GM19468 (cell line): ENCODE data around the gene INTS15.
"Not testable (repeated sequence)": the region's sequence is repeated elsewhere in the genome, so short reads cannot be mapped to it uniquely, and the experiment has no call there.

Experiments used
- ATAC-seq: cut with Tn5 transposase; IDR thresholded peaks from one replicate; pipeline ENCODE4 v1.9.1; 2021; ENCODE audit warnings: mild to moderate bottlenecking, moderate library complexity, moderate number of reproducible peaks; ENCODE audit not compliant: unreplicated experiment; ENCODE audit errors: extremely low read depth

The INTS15 gene

GRCh38 chr7:6614953-6615722 lies 25.3 kb downstream of the INTS15 start, which contains the start of gene ZNF853:
ZNF853 (plus strand) TSS chr7:6615610; CDS start chr7:6616175, 565 bp downstream.
- no peak for ATAC-seq

DNA sequence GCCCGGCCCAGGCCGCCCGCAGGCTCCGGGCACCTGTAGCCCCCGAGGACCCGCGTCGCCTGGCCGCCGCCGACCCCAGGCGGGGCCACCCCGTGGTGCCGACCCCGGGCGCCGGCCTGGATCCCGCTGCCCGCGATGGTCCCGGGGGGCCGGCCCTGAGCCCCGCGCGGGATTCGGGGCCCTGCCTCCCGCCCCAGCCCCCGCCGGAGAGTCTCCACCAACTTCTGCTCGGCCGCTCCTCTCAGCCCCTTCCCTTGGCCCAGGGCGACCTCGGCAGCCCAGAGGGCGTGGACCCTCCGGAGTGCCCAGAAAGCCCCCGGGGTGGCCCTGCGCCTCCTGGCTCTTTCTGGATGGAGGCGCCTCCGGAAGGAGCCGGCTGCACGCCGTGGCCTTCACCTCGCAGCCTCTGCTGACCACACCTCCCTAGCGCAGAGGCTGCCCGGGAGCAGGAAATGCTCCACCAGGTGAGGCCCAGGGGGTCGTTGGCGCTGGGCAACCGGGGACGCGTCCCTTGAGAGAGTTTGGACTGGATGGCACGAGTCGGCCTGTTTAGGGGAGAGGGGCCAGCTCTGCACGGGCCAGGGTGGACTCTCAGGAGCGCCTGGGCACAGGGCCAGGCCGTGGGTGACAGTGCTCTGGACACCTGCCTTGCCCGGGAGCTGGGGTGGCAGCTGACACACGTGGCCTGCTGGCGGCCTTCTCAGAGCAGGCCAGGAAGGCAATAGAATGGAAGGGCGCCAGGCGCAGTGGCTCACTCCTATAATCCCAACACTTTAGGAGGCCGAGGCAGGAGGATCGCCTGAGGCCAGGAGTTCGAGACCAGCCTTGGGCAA lies 26.1 kb downstream of the INTS15 start:
- ATAC-seq, result no peak

DNA sequence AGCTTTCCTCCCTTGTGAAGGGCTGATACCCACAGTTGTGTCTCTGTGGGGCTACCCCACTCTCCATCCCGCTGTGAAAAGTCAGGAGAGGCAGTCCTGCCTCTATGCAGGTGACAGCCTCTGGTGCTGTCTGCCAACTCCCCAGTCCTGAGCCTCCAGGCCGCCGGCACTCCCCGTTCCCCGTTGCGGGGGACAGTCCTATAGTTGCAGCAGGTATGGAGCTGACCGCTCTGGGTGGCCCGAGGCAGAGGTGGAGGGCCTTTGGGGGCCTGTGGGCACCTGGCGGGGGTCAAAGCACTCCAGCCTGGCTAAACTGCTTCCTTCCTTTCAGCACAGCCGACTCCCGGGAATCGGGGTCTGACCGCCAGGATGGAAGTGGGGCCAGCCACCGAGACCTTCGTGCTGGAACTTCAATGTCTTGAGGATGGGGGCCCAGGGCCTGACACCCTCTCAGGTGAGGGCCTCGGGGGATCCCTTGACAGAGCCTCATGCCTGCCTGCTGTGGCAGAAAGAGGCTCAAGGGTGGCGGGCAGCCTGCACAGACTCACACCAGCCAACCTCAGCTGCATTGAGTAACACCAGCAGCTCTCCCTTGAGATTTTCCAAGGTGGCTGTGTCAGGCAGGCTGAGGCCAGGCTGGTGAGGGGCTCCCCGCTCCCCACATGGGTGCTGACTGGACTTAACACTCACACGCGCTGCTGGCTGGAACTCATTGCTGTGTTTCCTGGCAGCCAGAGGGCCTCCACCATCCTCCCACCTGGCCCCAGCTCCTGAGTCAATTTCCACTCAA lies 27.2 kb downstream of the INTS15 start:
- ATAC-seq, result no peak

GRCh38 chr7:6618621-6619020 lies 28.8 kb downstream of the INTS15 start:
- ATAC-seq, result no peak

GRCh38 chr7:6619961-6620360 lies 30.1 kb downstream of the INTS15 start:
- ATAC-seq, result no peak

GRCh38 chr7:6621195-6622133 lies 31.6 kb downstream of the INTS15 start:
- ATAC-seq, result no peak

GRCh38 chr7:6622134-6622710 lies 32.4 kb downstream of the INTS15 start:
- no peak for ATAC-seq

DNA sequence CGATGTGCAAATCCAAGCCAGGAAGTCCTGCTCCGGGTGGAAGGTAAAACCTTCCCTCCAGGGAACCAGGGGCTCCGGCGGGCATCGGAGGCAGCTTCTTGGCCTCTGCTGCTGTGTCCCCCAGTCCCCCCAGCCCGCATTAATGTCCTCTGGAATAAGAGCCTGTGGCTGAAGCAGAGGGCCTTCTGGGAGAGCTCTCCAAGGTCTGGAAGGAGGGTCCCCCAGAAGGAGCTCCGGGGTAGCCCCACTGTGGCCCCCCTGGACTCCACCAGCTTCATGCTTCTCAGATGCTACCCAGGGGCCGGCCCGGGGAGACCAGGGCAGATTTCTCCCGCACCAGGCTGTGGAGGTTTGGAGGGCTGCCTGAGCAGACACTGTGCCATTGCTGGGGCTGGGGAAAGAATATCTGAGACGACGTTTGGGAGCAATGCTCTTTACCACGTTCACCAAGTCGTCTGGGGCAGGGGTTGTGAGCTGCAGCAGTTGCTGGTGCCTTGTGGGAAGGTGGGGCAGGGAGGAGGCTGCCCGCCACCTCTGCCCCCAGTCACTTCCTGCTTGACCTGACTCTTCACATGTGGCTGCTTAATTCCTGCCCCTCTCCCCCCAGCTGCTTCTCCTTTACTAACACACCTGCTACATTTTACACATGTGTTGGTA lies 33.9 kb downstream of the INTS15 start:
- no peak for ATAC-seq

- no peak for ATAC-seq
Measured at GRCh38 chr7:6624246-6624611, 34.4 kb downstream of the INTS15 start.

- no peak for ATAC-seq
Measured at GRCh38 chr7:6628045-6628444, 38.2 kb downstream of the INTS15 start.

DNA sequence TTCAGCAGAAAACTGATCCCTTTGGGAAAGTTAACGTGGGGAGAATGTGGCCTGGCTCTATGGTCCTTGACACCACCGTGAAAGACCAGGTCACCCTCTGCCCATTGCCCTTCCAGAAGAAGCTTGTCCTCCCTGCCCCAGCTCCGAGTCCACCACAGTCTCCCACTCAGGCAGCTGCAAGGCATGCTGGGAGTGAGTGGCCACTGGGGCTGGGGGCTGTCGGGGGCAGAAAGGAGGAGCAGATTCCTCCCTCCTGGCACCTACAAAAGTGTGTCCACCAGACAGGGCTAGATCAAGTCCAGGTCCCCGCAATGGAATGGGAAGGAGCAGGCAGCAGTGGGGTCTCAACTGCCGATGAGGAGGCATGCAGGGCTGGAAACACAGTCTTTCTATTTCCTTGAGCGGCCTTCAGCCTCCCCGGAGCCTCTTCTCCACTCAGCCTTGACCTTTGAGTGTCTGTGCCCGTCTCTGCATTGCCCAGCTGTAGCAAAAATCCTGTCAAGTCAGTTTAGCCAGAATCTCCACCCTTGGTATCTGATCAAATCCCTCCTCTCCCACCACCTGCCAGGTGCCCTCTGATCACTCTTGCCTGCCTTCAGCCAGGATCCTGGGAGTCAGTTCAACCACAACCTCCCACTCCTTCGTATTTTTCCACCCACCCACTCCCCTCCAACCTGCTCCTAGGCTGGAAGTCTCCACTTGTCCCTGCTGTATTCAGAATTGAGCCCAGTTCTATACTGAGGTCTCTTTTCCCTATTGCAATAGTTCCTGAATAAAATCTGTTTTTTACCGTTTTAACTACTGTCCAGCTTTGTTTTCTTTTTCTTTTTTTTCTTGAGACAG lies 40.4 kb downstream of the INTS15 start:
- ATAC-seq, result no peak

DNA sequence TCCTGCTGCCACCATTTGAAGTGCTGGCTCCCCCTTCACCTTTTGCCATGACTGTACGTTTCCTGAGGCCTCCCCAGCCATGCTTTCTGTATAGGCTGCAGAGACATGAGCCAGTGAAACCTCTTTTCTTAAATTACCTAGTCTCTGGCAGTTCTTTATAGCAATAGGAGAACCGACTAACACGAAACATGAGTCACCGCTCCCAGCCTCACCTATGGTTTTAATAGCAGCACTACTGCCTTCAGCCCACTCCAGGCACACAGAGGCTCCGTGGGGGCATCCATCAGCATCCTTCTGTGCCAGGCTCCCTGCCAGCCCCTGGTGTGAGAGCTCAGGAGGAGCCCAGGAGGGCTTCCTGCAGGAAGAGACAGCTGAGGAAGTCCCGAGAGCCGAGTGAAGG lies 41.8 kb downstream of the INTS15 start:
- ATAC-seq, result no peak

DNA sequence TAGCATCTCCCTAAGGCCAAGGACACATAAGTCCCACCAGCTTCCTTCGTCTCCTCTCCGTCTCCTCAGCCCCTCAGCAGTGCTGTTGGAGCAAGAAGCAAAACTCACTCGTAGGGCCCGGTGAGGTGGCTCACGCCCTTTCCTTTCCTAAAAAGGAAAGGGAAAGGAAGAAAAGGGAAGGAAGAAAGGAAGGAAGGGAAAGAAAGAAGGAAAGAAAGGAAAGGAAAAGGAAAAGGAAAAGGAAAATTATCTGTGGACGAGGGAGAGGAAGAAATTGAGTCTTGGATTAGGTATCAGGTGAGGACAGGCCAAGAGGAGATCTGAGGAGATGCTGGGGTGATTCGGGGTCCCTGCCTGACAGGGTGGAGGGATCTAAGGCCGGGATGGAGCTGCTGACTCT lies 44.2 kb downstream of the INTS15 start:
- no peak for ATAC-seq

GRCh38 chr7:6634971-6635370 lies 45.1 kb downstream of the INTS15 start:
- ATAC-seq, result not testable (repeated sequence)

- ATAC-seq, result peak; percentile 43
Measured at GRCh38 chr7:6636741-6637543, 47.1 kb downstream of the INTS15 start, which contains the start of gene ZNF316. ZNF316 (plus strand) TSS chr7:6637318; CDS start chr7:6642410, 5,092 bp downstream.

DNA sequence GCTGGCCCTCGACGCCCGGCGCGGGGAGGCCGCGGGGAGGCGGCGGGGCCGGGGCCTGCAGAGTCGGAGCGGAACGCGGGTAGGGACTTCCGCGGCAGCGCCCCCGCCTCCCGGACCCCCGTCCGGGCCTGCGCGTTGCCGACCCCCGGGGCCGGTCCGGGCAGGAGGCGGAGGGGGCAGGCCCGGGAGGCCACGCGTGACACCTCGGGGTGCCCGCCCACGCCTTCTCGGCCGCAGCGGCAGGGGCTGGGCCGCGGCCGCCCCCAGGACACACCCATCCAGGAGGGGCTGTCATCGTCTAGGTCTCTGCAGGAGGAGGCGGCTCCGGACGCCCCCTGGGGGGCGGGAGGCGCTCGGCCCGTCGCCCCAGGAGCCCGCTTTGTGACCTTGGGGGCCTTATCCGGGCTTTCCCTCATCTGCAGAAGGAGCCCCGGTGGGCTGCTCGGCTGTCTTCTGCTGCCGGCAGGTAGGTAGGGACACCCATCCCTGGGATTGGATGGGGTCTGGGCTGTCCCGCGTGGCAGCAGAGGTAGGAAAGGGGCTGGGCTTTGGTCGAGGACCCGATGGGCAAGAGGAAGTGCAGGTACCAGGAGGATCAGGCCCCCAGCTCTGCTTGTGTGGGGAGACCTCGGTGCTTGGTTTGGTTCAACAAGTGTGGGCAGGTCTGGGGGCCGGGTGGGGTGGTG lies 47.9 kb downstream of the INTS15 start:
- ATAC-seq, result peak; percentile 69
